NCI-H2107 treated with DMSO at 0.1 percent for 48 hours (cell line): ENCODE measurements around the gene B3GALNT2.
"Not testable (repeated sequence)": the region's sequence is repeated elsewhere in the genome, so short reads cannot be mapped to it uniquely, and the experiment has no call there.

Experiments
- DNase-seq: peaks from one replicate; lab custom pipeline; 2025; ENCODE audit not compliant: unreplicated experiment; lab: John Stamatoyannopoulos, UW

B3GALNT2 gene

GRCh38 chr1:235504122-235504493 lies at the start of gene B3GALNT2:
Gene B3GALNT2 (minus strand): TSS chr1:235504452. CDS start chr1:235504252, 200 bp downstream.
- DNase-seq = no peak

DNA sequence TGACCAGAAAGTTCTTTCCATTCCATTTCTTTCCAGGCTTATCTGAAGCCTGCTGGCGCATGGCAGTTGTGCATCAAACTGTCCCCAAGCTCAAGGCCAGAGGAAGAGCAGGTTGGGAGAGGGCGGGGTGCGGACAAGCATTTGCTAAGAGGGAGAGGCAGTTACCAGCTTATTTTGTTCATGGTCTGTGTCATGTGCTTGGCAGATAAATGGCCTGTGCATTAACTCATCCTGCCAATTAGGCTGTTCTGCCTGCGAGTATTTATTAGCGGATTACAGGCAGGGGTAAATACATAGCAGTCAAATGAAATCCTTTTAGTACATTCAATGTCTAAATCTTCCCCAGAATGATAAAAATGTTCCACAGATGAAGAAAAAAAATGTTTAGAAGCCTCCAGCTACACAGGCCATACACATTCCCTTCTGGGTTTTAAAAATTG lies 48.9 kb upstream of the B3GALNT2 start:
- no peak for DNase-seq

GRCh38 chr1:235552146-235552716 lies 48.0 kb upstream of the B3GALNT2 start:
- DNase-seq = no peak

DNA sequence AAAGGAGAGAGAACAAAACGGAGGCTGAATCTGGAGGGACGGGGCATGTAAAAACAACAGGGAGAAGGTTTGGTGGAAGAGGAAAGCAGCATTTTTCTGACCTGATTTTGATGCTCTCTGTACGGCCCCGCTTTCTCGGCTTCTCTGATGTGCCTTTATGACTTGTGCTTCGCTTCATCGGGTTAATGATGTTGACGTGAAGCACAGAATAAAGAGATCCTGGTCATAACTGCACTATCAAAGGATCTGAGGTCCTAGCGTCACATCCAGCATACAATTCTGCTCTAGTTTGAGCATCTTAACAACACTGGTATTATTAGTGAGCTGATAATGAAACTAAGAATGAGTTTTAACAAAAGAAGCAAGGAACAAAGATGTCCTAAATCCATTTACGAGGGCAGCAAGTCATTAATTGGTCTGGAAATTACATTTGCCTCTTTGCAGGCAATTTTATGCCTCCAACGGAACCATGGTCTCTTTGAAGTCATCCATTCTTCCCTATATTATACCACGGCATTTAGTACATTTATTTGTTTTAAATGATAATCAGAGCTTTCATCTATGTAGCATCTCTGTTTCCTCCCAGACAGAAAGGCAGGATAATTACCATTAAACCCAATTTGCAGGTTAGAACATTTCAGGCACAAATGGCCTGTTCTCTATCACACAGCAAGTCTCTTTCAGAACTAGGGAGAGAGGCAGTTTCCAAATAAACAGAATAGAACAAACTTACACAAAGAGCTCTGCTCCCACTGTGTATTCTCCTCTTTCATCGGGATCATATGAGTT lies 45.3 kb upstream of the B3GALNT2 start:
- DNase-seq = no peak

DNA sequence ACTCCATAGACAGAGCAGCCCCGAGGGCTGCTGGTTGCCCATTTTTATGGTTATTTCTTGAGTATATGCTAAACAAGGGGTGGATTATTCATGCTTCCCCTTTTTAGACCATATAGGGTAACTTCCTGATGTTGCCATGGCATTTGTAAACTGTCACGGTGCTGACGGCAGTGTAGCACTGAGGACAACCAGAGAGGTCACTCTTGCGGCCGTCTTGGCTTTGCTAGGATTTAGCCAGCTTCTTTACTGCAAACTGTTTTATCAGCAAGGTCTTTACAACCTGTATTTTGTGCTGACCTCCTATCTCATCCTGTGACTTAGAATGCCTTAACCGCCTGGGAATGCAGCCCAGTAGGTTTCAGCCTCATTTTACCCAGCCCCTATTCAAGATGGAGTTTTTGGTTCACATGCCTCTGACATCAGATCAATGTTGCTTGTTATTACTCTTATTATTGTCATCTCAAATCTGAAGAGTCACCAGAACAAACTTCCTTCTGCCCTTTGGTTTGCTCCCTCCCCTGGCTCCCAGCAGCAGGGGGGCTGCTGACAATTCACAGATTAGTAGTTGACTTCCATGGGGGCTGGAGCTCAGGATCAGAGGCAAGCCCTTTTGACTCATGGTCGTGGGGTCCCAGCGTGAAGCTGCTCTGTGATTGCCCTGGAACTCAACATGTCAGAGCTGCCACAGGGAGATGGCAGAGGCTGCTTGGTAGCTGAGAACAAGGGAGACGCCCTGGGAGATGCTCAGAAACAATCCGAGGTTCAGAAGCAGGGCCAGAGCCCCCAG lies 42.3 kb upstream of the B3GALNT2 start:
- not testable (repeated sequence) for DNase-seq

DNA sequence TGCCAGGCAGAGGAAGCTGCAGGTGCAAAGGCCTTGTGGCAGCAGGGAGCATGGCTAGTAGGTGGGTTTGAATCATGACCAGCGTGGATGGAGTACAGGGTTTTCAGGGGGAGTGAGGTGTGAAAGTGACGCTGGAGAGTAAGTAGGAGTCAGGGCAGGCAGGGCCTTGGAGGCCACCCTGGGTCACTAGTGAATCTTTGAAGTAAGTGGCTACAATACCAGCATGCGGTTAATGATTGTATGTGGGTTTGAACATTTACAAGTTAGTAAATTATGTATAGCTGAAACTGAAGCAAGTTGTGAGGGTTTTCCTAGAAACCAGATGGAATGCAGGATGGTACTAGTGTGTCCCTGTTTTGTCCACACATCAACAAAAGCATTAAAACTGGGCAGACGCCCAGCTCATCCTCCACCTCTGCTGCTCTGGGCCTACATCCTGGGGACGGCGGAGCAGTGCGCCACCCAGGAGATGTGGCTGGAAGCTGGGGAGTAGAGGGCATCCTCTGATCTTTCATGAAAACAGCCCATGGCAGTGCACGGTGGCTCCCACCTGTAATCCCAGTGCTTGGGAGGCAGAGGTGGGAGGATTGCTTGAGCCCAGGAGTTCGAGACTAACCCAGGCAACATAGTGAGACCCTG lies 41.2 kb upstream of the B3GALNT2 start:
- no peak for DNase-seq

GRCh38 chr1:235542845-235543244 lies 38.6 kb upstream of the B3GALNT2 start:
- DNase-seq = not testable (repeated sequence)

GRCh38 chr1:235533476-235534168 lies 29.4 kb upstream of the B3GALNT2 start:
- no peak for DNase-seq

DNA sequence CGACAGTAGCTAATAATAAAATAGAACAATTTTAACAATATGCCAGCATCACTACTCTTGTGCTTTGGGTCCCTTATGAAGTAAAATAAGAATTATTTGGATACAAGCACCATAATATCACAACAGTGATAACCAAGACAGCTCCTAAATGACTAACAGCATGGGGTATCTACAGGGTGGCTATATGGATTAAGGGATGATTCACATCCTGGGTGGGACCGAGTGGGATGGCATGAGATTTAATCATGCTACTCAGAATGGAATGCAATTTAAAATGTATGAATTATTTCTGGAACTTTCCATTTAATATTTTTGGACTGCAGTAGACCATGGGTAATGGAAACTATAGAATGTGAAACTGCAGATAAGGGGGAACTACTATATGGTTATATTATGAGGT lies 28.1 kb upstream of the B3GALNT2 start:
- DNase-seq = no peak

DNA sequence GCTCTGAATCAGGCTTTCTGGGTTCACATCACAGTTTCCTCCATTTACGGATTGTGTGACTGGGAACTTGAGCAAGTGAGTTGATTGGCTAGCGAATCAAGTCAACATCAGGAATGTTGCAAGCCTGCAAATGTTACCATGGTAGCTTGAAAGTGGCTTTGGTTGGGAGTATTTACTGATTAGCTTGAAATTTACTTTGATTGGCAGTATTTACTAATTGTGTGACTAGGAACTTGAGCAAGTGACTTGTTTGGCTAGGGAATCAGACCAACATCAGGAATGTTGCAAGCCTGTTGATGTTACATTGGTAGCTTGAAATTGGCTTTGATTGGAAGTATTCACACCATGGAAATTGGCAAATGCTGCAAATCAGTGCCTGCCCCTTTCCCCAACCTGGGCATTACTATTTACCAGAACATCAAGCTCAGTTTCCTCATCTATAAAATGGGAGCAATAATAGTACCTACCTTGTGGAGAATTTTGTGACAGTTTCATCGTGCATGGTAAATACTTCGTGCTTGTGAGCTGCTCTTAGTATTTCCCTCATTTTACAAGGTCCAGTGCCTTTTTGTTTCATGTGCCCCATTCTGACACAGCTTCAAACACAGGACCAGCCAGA lies 23.1 kb upstream of the B3GALNT2 start:
- no peak for DNase-seq

DNA sequence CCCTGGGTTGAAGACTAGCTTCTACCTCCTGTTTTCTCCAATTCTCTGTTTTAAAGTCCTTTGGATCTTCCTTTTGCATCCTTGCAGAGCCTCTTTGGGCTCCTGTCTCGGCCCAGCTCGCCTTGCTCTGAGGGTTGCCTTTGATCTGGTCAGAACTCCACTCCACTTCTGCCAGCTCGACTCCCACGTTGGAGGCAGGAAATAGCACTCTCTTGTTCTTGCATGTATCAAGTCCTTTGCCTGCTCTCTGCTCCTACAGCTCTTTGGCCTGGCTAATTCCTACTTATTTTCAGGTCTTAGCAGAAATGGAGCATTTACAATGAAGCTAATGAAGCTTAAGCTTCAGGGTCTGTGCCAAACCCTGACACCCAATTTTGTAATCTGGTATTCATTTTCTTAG lies 21.1 kb upstream of the B3GALNT2 start:
- no peak for DNase-seq

- no peak for DNase-seq
These were observed 12.7 kb upstream of the B3GALNT2 start for GRCh38 chr1:235516862-235517446.

DNA sequence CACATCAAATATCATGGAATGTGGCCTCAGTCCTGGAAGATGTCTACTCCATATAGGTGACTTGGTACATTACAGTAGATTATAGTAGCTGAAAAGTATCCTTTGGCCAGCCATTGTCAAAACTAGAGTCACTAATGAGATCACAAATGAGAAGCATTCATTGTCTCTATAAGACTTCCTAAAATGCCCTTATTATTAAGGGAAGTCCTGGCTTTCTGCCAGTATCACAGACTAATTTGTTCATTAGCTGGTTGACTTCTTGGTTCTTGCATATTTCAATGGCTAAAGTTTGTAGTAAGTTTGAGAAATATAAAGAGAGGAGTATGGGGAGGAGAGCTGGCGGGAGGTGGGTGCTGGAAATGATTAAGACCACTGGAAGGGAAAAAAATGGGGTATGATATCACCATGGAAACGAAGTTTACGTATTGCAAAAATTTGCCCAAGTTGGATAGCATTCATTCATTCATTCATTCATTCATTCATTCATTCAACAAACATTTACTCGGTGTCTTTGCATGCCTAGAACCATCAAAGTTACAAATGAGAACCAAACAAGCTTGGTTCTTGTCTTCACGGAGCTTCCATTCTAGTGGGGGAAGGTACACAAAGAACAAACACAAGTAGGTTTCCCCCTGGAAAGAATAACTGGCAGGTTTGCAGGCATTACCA lies 11.7 kb upstream of the B3GALNT2 start:
- DNase-seq = no peak

DNA sequence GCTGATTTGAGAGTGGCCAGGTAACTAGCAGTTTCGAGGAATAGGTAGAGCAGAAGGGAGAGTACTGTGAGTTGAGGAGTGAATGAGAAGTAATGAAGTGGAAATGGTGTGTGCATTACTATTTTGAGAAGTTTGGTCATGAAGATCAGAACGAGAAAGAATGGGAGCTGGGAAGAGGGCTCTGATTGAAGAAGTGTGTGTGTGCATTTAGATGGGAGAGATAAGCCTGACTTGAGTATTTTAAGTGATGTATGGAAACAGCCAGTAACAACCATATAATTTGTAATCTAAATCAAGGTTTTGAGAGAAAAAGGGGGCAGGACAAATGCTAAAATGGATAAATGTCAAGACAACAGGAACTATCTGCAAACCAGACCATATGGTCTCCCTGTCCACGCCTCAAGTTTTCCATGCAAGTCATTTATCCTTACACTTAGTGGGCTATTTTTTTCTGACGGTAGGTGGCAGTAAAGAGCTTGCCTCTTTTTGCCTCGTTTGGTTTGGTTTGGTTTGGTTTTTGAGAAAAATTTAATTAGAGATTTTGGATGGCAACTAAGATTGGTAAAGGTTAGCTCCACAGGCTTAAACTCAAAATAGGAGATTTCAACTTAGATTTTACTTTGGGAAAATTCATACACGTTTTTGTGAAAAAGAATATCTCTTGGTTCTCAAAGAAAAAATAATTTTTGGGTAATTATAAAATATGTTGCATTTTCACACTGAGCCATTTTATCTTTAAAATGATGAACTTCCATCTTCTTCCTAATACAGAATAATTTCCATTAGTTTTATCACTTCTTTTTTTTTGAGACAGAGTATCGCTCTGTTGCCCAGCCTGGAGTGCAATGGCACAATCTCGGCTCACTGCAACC lies 9.5 kb upstream of the B3GALNT2 start:
- DNase-seq = peak; percentile 59

DNA sequence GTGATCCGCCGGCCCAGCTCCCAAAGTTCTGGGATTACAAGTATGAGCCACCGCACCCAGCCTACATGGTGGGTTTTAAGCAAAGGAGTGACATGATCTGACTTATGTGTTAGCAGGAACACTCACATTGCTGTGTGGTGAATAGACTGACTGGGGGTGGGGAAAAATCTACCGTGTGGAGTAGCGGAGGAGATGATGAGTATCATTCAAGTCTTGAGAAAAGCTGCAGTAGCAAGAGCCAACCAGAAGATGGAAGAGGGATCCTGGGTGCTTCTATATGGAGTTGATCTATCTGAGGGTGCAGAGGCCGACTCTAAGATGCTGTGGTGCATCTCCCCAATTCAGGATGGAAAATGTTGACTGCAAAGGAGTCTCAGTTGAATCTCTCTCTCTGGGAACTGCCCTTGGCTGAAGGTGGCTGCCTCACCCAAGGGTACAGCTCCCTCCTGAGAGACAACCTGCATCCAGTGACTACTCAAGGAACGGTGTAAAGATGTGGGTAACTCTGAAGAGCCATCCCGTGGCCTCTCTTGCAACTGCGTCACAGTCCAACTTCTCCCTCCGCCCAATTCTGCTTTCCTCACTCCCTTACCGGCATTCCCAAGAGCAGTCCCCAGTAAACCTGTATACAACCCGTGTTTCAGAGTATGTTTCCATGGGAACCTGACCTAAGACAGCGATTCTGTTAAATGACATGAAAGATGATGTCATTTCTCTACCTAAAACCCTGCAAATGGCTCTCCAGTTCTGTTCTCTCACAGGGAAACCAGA lies 7.4 kb upstream of the B3GALNT2 start:
- DNase-seq = no peak

GRCh38 chr1:235510823-235511222 lies 6.6 kb upstream of the B3GALNT2 start:
- DNase-seq = no peak

DNA sequence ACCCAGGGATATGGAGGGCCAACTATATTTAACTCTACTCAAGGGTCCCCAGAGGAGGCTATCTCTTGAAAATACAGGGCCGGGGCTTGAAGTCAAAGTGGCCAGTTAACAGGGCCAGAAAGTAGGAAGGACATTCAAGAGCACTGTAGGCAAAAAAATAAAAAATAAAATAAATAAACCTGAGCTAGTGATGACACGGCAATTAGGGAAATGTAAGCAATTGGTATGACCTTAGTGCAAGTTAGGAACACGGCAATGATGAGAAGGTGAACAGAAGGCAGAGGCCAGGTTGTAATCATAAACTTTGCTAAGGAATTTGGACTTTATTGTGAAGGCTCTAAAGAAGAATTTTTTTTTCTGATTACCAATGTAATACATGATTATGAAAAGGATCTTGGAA lies 3.4 kb upstream of the B3GALNT2 start:
- no peak for DNase-seq
